CD1c-positive myeloid dendritic cell (primary cell): Measurements from ENCODE around the gene TEX22.
A peak's percentile ranks its signal among the peaks of the same experiment; 100 is the strongest.

Experiments
- DNase-seq: peaks from one replicate; pipeline ENCODE4 v3.0.0-alpha.2; 2016; ENCODE audit errors: extremely low spot score

TEX22 gene

DNA sequence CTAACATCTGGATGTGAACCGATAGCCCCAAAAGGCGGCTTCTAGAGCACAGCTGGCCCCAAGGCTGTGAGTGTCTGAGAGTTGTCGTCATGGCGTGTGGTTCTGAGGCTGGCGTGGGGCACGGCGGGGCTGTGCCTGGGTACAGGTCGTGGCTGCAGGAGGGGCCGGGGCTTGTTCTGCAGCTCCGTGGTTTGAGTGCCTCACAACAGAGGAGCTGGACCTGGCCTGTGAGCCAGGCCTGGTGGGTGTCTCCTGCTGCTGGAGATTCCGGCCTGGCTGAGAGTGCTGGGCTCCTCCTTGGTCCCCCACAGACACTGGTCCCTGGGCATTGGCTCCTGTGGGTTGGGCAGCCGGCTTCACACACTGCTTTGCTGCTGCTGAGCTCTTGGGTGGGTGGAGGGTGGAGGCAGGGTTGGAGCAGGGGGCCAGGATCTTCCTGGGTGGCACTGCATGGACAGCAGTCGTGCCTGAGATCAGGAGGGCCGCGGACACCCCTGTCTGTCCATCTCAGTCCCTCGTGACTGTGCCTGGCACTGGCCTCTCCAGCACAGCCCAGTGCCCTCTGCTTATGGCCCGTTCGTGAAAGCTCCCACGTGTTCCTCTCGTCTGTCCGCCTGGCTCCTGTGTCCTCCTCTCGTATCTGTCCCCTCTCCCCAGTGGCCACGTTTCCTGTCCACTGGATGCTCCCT is 31.8 kb upstream of the TEX22 start:
- no peak for DNase-seq

DNA sequence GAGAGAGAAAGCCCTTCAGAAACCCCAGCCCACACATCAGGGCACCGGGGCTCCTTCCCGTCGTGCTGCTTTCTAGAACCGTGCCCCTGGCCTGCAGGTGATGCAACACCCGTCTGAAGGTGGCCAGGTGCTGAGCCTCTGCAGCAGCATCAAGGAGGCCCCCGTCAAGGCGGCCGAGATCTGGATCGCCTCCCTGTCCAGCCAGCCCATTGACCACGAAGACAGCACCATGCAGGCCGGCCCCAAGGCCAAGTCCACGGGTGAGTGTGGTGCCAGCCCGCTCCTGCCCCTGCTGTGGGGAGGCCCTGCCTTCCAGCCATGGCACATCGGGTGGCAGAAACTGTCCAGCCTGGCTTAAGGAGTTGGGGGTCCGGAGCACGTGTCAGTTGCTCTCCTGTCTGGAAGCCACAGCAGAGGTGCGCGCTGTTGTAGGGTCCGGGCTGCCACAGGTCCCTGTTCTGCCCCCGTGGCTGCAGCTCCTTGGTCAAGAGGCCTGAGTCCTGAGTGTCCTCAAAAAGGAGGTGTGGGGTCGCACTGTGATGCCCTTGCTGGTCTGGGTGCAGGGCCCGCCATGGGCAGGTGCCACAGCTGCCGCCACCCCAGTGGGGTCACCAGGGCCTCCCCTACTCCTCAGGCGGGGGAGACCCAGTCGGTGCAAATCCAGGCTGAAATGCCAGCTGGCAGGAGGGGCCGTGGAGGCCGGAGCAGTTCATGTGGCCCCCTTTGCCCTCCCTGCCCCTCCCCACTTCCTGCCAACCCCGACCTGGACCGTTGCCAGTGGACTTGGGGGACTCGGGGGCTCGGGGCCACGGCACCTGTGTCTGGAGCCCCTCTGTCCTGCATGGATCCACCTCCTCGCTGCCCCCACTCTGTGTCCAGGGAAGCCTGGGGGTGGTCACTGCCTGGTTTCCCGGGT is 31.0 kb upstream of the TEX22 start:
- DNase-seq = no peak

DNA sequence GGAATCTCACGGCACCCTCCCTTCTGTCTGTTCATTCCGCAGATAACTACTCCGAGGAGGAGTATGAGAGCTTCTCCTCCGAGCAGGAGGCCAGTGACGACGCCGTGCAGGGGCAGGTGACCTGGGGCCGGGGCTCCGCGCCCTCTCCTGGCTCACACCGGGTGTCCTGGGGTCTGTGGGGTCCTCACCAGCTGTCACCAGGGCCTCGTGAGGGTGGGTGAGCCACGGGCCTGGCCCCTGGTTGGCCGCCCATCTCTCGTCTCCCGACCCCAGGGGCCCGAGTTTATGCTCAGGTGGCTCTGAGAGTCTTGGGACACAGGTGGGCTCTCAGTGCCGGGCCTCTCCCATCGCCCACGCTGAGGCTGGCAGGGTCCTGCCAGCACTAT is 30.3 kb upstream of the TEX22 start:
- no peak for DNase-seq

DNA sequence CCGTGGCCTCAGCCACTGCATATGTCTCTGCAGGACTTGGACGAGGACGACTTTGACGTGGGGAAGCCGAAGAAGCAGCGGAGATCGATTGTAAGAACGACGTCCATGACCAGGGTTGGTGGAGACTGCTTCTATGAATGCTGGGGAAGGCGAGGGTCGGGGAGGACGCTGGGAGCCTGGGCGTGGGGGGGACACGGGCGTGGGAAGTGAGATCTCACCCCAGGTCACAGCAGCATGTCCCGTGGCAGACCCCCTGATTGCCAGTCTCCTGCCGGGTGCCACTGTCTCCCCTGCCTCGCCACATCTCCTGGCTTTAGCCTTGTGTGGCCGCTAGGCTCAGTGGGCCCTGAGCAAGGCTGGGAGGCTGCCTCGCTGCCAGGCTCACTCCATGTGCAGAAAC is 29.9 kb upstream of the TEX22 start:
- no peak for DNase-seq

DNA sequence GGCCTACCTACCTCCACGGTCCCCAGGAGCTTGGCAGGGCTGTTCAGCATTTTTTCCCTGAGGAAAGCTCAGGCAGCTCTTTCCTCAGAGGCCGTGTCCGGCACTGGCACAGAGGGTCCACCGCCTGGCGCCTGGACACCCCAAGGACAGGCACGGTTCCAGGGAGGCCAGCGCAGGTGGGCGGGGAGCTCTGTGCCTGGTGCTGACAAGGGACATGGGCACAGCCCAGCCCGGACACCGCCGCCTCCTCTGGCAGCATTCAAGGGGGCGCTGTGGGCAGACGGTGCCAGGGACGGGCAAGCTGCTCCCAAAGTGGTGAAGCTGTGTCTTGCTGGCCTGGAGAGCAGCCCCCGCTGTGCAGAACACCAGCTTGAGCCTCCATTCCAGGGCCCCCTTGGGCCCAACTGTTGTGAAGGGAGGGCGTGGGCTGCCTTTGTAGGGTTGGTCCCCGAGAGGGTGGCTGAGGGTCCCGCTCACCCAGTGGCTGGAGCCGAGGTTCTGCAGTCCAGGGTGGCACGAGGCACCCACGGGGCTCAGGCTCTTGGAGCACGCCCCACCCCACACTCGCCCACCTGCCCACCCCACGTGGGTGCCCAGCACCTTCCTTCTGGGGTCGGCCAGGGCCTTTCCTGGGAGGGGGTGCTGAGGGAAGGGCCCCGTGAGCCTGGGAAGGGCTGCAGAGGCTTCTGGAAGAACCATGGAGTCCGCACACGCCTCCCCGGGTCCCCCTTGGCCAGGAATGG is 29.3 kb upstream of the TEX22 start:
- no peak for DNase-seq

DNA sequence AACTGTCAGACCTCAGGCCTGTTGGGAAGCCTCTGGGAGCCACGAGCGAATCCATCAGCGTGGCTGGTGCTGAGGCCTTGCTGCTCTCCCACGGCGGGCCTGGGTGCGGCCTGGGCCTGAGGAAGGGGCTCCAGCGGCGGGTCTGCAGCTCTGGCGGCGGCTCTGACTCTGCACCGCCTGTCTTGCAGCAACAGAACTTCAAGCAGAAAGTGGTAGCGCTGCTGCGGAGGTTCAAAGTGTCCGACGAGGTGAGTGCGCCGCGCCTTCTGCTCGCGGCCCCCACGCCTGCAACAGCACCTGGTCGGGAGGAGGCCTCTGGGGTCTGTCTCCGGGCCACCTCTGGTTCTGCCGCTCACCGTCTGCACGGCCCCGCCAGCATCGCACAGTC is 28.7 kb upstream of the TEX22 start:
- DNase-seq = no peak

DNA sequence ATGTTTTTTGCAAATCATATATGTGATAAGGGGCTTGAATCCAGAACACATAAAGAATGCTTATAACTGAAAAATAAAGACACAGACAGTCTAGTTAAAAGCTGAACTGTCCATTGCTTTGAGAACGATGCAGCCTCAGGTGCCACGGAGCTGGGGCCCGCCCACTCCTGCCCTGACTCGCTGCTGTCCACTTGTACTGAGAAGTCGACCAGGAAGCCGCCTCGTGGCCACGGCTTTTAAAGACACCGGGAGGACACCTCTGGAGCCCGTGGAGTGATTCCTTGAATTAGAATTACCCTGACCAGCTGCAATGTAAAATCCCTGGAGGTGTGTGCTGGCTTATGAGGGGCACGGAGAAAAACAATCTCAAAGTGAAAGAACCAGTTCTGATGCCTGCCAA is 23.9 kb upstream of the TEX22 start:
- DNase-seq = no peak

DNA sequence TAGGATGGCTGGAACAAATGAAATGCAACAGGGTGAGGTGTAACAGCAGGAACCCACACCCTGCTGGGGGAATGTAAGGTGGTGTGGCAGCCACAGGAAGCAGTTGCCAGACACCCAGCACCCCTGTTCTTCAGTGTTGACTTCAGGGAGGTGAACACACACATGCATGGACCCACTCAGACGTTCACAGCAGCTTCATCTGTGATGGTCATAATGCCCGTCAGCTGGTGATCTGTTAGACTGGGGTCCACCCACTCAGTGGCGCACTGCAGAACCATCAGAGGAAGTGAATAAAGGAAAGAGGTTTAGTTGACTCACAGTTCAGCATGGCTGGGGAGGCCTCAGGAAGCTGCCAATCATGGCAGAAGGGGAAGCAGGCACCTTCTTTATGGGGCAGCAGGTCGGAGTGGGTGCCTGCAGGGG is 22.7 kb upstream of the TEX22 start:
- DNase-seq = peak; percentile 89

DNA sequence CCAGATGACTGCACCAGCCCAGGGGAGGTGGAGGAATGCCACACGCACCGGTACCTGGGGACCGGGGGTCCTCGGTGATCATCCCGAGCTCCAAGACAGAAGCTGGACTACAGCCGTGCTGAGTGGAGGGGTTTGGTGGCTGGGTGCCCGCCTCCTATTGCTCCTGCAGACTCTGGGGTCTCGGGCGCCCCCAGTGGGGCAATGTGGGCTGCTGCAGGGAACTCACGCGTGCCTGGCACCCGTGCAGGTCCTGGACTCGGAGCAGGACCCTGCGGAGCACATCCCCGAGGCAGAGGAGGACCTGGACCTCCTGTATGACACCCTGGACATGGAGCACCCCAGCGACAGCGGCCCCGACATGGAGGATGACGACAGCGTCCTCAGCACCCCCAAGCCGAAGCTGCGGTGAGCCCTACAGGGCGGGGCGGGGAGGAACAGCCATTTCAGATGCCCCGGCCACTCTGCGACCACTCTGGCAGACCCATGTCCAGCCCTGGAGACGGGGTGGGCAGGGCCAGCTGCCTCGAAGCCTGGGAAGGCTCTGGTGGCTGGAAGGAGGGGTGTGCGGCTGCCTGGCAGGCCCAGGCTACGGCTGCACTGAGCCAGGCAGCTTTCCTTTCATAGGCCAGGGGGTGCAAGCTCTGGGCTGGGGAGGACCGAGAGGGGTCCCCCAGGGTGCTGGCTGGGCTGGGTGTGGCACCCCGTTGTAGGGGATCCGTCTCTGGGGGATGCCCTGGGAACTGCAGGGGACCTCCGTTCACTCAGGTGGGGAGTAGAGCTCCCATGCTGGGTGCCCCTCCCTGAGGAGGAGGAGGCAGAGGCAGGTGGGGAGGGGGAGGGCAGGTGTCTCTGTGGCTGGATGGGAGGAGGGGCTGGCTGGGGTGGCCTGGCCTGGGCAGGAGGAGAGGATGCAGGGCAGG is 21.6 kb upstream of the TEX22 start:
- no peak for DNase-seq

DNA sequence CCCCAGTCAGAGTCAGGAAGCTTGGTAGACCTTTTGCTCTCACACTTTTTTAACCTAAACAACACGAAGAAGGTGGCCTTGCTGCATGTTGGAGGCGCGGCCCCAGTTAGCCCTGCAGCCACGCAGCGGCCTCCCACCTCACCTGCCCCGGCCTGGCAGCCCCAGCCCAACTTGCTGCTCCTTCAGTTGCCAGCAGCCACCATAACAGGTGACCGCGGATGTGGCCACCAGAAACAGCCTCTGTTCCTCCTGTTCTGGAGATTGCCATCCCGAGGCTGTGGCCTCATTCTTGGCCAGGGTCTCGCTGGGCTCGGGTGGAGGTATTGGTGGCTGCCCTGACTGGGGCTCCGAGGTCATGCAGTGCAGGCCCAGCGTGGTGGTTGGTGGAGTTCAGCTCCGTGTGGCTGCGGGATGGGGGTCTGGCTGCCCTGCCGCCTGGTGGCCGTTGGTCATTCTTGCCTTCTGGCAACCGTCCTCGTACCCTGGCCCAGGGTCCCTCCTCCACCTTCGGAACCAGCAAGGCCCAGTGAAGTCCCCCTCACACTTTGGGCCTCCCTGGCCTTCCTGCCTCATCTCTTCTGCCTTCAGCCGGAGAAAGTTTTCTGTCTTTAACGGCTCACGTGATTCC is 20.7 kb upstream of the TEX22 start:
- DNase-seq = no peak

DNA sequence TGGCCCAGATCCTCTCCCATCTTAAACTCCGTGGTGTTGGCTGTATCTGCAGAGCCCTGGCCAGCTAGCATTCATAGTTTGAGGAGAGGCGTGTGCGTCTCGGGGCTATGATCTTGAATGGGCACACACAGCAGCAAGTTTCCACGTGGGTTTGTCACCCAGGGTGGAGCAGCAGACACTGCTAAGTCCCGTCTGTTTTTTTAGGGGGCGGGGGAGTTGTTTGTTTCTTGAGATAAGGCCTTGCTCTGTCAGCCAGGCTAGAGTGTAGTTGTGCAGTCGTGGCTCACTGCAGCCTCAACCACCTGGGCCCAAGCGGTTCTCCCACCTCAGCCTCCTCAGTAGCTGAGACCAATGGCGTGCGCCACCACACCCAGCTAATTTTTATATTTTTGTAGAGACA is 20.1 kb upstream of the TEX22 start:
- no peak for DNase-seq

DNA sequence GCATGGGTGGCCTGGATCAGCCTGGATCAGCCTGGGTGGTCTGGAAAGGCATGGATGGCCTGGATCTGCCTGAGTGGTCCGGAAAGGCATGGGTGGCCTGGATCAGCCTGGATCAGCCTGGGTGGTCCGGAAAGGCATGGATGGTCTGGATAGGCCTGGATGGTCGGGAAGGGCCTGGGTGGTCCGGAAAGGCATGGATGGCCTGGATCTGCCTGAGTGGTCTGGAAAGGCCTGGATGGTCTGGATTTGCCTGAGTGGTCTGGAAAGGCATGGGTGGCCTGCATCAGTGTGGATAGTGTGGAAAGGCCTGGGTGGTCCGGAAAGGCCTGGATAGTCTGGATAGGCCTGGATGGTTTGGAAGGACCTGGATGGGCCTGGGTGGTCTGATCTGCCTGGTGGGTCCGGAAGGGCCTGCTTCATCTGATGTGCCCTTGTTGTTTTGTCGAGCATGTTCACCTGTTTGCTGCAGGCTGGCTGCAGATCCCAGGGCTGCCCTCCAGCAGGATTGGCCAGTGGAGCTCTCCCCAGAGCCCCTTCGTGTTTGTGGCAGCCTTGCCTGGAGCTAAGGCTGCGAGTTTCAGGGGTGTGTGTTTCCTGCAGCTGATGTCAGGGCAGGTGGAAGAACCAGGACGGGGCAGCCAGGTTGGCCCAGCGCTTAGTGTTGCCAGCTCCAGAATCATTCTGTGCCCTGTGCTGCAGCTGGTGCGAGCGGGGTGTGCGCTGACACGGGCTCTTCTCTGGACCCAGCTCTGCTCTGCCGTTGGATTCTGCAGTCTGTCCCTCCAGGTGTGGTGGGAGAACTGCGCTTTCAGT is 19.3 kb upstream of the TEX22 start:
- DNase-seq = no peak

DNA sequence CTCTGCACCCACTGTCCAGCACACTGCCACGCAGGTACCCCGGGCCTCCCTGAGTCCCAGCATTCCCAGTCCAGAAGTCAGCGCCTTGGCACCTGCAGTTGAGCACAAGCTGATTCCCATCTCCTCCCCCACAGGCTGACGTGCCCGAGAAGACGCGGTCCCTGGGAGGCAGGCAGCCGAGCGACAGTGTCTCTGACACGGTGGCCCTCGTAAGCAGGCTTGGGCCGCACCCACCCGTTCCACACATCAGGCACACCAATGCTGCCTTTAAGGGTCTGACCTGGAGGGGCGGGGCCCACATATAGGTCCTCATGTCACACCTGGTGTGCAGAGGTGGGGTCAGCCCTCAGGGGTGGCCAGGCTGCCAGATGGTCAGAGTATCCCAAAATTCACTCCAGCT is 18.4 kb upstream of the TEX22 start:
- no peak for DNase-seq

DNA sequence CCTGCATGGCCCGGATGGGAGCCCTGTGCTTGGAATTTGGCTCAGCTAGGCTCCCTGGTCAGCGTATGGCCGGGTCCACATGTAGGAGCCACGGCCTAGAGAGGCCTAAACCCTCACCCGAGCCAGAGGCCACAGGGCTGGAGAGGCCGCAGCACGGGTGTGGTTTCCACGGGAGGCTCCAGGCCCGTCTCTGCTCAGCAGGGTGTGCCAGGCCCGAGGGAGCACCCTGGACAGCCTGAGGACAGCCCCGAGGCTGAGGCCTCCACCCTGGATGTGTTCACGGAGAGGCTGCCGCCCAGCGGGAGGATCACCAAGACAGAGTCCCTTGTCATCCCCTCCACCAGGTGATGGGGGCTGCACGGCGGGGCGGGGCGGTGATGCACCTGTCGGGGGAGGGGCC is 17.6 kb upstream of the TEX22 start:
- no peak for DNase-seq

DNA sequence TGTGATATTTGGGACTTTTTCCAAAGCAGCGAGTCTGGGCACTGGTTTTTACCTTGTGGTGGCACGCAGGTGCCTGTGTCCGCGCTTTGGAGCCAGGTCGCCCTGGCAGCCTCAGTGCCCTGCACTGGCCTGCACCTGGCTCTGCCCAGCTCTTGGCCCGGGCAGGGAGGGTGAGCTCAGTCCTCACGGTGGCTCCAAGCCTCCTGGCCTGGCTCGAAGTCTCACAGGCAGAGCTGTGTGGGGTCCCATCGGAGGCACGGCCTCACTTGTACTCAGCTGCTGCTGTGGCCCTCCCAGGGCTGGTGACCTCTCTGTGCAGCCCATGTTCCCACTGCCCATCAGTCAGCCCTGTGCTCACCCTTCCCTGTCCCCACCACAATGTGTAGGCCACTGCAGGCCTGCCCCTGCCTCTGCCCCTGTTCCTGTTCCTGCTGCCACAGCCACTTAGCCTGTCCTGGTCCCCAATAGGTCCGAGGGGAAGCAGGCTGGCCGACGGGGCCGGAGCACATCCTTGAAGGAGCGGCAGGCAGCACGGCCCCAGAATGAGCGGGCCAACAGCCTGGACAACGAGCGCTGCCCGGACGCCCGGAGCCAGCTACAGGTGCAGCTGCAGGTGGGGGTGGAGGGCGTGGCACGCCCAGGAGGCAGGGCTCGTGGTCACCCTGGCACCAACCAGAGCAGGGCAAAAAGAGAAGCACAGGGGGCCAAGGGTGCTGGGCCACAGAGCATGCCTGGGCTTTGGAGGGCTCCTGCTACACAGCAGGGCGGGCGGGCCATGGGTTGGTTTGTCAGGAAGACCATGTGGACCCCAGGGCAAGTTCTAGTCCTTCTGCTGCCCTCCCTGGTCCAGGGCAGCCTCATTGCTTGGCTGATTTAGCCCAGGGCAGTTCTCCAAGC is 16.6 kb upstream of the TEX22 start:
- no peak for DNase-seq

DNA sequence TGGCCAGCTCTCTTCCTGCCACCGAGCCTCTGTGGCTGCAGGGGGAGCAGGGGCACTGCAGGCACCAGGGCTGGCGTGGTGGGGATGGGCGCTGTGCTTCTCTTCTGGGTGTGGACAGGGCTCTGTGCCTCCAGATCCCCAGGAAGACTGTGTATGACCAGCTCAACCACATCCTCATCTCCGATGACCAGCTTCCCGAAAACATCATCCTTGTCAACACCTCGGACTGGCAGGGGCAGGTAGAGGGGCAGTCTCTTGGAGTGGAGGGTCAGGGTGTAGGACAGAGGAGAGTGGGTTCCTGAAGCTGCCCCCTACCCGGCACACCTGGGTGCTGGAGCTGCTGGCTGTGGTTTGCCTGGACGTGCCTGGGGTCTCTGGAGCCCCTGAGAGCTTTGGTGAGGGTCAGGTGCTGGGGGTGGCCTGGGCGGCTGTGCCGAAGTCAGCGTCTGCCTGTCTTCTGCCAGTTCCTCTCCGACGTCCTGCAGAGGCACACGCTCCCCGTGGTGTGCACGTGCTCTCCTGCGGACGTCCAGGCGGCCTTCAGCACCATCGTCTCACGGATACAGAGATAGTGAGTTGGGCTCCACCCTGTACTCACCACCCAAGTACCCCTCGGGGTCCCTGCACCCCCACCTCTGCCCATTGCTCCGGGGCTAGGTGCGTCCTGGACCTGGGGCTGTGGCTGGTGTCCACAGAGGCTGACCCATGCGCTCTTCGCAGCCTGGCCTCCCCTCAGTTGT is 15.8 kb upstream of the TEX22 start:
- no peak for DNase-seq

DNA sequence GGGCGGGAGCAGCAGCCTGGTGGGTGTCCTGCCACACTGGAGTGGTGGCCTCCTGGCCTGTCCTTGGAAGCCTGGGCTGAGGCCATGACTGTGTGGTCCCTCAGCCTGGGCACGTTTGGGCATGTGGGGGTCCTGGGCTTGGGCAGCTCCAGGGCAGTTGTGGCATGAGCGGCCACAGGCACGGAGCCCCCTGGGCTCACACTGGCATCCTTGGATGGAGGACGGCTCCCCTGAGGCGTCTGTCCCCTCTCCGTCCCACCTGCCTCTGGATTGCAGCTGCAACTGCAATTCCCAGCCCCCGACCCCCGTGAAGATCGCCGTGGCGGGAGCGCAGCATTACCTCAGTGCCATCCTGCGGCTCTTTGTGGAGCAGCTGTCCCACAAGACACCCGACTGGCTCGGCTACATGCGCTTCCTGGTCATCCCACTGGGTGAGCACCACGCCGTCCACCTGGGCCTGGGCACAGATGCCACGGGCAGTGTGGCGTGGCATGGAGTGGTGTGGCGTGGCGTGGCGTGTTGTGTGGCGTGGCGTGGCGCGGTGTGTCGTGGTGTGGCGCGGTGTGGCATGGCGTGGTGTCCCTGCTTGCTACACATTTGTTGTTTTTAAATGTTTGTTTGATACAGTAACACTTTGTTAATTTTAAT is 15.1 kb upstream of the TEX22 start:
- no peak for DNase-seq

DNA sequence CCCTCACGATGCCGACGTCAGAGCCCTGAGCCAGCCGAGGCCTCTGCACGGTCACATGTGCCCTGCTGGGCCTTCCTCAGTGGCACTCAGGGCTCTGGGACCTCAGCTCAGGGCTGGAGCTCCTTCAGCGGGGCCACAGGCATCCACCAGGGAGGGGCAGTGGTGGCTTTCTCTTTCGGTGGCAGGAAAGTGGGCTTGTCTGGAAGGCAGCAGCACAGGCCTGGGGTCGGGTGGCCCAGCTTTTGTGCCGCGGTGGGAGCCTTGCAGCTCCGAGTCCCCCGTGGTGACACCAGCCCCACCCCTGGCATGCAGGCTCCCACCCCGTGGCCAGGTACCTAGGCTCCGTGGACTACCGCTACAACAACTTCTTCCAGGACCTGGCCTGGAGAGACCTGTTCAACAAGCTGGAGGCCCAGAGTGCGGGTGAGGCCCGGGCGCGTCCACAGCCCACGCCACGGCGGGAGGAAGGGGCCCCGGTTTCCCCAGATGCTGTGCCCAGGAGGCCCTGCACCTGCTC is 14.2 kb upstream of the TEX22 start:
- DNase-seq = no peak
